ENCODE measurements around the gene TAGLN. TPM values are rescaled to one million over a fixed set of nuclear protein-coding genes. Genes with fewer than 3 reads are reported as not detected.
"Not testable (repeated sequence)": the region's sequence is repeated elsewhere in the genome, so short reads cannot be mapped to it uniquely, and the experiment has no call there.

TAGLN gene
- total RNA-seq, 1 experiment from 2014 or later = 71.5 TPM

DNA sequence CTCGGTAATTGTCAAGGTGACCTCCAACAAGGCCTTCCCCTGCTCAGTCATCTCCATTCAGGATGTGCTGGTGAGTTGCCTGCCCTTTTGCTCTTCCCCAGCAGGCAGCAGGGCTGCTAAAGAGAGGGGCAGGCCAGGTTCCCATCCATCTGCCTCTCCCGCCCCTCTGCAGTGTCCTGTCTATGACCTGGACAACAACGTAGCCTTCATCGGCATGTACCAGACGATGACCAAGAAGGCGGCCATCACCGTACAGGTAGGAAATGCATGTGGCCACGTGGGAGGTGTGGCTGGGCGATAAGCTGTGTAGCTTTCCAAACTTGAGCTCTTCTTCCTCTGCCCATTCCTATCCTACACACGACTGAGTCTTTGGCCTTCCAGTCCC lies 16.6 kb upstream of the TAGLN start:
- ChIA-PET POLR2A (no interaction called here), CTCF (interaction anchor here (1.9 to 5.6 kb wide), 4 partner anchors 10 to 49 kb away, joined by 15 to 48 read pairs (median 36); partner anchors contain the start of genes PCSK7 and RNF214)
- DNase-seq (ENCODE audit: low spot score) (no peak), ATAC-seq (no peak)
- Mint-ChIP-seq H3K4me1 (peaks cover 26% of the 10 kb centered on the region), H3K4me3 (no peak overlapping the region), H3K9me3 (no peaks in the 10 kb centered on the region), H3K27ac (no peak overlapping the region; the same call in 1 of the 2 replicates), H3K36me3 (peaks cover 4% of the 10 kb centered on the region; the same call in 1 of the 2 replicates), H3K27me3 (ENCODE audit: low read depth) (peaks cover 6% of the 10 kb centered on the region)
- TF ChIP-seq GABPB1 (CRISPR knock-in tag; IDR thresholded peaks at IDR 0.05) (no peak), RELA (CRISPR knock-in tag; IDR thresholded peaks at IDR 0.05; ENCODE audit: borderline replicate concordance) (no peak), JUN (CRISPR knock-in tag; IDR thresholded peaks at IDR 0.05) (no peak), NFYB (CRISPR knock-in tag; conservative IDR thresholded peaks at IDR 0.05; ENCODE audit: low read depth) (no peak), GTF2I (CRISPR knock-in tag; conservative IDR thresholded peaks at IDR 0.05) (no peak), RORB (CRISPR knock-in tag; IDR thresholded peaks at IDR 0.05) (no peak), CBFB (CRISPR knock-in tag; IDR thresholded peaks at IDR 0.05; ENCODE audit: low read depth) (no peak), KAT7 (CRISPR knock-in tag; IDR thresholded peaks at IDR 0.05; ENCODE audit: borderline replicate concordance) (no peak), SMAD3 (CRISPR knock-in tag; IDR thresholded peaks at IDR 0.05; ENCODE audit: borderline replicate concordance) (no peak), ATF1 (CRISPR knock-in tag; IDR thresholded peaks at IDR 0.05) (no peak)
- TF ChIP-seq, protein P1, sequence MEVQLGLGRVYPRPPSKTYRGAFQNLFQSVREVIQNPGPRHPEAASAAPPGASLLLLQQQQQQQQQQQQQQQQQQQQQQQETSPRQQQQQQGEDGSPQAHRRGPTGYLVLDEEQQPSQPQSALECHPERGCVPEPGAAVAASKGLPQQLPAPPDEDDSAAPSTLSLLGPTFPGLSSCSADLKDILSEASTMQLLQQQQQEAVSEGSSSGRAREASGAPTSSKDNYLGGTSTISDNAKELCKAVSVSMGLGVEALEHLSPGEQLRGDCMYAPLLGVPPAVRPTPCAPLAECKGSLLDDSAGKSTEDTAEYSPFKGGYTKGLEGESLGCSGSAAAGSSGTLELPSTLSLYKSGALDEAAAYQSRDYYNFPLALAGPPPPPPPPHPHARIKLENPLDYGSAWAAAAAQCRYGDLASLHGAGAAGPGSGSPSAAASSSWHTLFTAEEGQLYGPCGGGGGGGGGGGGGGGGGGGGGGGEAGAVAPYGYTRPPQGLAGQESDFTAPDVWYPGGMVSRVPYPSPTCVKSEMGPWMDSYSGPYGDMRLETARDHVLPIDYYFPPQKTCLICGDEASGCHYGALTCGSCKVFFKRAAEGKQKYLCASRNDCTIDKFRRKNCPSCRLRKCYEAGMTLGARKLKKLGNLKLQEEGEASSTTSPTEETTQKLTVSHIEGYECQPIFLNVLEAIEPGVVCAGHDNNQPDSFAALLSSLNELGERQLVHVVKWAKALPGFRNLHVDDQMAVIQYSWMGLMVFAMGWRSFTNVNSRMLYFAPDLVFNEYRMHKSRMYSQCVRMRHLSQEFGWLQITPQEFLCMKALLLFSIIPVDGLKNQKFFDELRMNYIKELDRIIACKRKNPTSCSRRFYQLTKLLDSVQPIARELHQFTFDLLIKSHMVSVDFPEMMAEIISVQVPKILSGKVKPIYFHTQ (CRISPR knock-in tag; IDR thresholded peaks at IDR 0.05) = no peak
- TF ChIP-seq, protein P2, sequence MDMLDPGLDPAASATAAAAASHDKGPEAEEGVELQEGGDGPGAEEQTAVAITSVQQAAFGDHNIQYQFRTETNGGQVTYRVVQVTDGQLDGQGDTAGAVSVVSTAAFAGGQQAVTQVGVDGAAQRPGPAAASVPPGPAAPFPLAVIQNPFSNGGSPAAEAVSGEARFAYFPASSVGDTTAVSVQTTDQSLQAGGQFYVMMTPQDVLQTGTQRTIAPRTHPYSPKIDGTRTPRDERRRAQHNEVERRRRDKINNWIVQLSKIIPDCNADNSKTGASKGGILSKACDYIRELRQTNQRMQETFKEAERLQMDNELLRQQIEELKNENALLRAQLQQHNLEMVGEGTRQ (CRISPR knock-in tag; IDR thresholded peaks at IDR 0.05) = no peak
- TF ChIP-seq, protein P3, sequence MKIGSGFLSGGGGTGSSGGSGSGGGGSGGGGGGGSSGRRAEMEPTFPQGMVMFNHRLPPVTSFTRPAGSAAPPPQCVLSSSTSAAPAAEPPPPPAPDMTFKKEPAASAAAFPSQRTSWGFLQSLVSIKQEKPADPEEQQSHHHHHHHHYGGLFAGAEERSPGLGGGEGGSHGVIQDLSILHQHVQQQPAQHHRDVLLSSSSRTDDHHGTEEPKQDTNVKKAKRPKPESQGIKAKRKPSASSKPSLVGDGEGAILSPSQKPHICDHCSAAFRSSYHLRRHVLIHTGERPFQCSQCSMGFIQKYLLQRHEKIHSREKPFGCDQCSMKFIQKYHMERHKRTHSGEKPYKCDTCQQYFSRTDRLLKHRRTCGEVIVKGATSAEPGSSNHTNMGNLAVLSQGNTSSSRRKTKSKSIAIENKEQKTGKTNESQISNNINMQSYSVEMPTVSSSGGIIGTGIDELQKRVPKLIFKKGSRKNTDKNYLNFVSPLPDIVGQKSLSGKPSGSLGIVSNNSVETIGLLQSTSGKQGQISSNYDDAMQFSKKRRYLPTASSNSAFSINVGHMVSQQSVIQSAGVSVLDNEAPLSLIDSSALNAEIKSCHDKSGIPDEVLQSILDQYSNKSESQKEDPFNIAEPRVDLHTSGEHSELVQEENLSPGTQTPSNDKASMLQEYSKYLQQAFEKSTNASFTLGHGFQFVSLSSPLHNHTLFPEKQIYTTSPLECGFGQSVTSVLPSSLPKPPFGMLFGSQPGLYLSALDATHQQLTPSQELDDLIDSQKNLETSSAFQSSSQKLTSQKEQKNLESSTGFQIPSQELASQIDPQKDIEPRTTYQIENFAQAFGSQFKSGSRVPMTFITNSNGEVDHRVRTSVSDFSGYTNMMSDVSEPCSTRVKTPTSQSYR (CRISPR knock-in tag; IDR thresholded peaks at IDR 0.05) = no peak
- TF ChIP-seq, protein P4, sequence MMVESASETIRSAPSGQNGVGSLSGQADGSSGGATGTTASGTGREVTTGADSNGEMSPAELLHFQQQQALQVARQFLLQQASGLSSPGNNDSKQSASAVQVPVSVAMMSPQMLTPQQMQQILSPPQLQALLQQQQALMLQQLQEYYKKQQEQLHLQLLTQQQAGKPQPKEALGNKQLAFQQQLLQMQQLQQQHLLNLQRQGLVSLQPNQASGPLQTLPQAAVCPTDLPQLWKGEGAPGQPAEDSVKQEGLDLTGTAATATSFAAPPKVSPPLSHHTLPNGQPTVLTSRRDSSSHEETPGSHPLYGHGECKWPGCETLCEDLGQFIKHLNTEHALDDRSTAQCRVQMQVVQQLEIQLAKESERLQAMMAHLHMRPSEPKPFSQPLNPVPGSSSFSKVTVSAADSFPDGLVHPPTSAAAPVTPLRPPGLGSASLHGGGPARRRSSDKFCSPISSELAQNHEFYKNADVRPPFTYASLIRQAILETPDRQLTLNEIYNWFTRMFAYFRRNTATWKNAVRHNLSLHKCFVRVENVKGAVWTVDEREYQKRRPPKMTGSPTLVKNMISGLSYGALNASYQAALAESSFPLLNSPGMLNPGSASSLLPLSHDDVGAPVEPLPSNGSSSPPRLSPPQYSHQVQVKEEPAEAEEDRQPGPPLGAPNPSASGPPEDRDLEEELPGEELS (CRISPR knock-in tag; IDR thresholded peaks at IDR 0.05) = no peak
- TF ChIP-seq, protein P5, sequence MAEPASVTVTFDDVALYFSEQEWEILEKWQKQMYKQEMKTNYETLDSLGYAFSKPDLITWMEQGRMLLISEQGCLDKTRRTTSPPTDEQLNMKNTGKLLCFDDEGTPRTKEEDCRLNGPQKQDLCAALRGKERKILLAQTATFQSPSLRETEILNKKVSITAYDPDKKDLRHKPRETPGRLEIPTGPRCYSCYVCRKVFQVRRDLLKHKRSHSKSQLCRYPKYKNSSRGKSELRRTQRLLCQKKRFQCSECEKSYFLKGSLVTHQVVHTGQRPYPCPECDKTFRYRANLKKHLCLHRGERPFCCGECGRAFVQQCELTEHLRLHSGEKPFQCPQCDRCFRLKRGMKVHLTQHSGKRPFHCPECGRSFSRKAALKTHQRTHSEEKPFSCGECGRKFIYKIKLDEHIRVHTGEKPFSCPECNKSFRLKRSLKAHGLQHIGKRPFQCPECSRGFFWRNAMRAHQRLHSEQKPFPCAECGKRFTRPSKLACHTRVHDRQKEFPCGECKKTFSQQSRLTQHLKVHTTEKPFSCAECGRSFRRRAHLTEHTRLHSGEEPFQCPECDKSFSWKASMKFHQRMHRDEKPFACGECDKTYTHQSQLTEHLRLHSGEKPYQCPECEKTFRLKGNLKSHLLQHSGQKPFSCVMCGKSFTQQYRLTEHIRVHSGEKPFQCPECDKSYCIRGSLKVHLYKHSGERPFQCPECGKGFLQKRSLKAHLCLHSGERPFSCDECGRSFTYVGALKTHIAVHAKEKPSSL (CRISPR knock-in tag; conservative IDR thresholded peaks at IDR 0.05) = no peak
- TF ChIP-seq, protein P6, sequence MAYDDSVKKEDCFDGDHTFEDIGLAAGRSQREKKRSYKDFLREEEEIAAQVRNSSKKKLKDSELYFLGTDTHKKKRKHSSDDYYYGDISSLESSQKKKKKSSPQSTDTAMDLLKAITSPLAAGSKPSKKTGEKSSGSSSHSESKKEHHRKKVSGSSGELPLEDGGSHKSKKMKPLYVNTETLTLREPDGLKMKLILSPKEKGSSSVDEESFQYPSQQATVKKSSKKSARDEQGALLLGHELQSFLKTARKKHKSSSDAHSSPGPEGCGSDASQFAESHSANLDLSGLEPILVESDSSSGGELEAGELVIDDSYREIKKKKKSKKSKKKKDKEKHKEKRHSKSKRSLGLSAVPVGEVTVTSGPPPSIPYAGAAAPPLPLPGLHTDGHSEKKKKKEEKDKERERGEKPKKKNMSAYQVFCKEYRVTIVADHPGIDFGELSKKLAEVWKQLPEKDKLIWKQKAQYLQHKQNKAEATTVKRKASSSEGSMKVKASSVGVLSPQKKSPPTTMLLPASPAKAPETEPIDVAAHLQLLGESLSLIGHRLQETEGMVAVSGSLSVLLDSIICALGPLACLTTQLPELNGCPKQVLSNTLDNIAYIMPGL (CRISPR knock-in tag; IDR thresholded peaks at IDR 0.05) = no peak
- TF ChIP-seq, protein P7, sequence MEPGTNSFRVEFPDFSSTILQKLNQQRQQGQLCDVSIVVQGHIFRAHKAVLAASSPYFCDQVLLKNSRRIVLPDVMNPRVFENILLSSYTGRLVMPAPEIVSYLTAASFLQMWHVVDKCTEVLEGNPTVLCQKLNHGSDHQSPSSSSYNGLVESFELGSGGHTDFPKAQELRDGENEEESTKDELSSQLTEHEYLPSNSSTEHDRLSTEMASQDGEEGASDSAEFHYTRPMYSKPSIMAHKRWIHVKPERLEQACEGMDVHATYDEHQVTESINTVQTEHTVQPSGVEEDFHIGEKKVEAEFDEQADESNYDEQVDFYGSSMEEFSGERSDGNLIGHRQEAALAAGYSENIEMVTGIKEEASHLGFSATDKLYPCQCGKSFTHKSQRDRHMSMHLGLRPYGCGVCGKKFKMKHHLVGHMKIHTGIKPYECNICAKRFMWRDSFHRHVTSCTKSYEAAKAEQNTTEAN (CRISPR knock-in tag; IDR thresholded peaks at IDR 0.05) = no peak

DNA sequence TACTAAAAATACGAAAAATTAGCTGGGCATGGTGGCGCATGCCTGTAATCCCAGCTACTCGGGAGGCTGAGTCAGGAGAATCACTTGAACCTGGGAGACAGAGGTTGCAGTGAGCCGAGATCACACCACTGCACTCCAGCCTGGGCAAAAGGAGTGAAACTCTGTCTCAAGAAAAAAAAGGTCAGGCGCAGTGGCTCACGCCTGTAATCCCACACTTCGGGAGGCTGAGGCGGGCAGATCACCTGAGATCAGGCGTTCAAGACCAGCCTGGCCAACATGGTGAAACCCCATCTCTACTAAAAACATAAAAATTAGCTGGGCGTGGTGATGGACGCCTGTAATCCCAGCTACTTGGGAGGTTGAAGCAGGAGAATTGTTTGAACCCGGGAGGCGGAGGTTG lies 16.0 kb upstream of the TAGLN start:
- ChIA-PET CTCF (interaction anchor here (5.6 kb wide), 2 partner anchors 12 to 48 kb away, joined by 36 to 48 read pairs; partner anchors contain the start of genes PCSK7 and RNF214), POLR2A (interaction anchor here (0.7 kb wide), 1 partner anchor 325 kb away, joined by 5 read pairs; no protein-coding TSS in a partner anchor)
- peaks cover 20% of the 10 kb centered on the region for H3K4me1 Mint-ChIP-seq
- not testable (repeated sequence) for H3K9me3 Mint-ChIP-seq; H3K27me3 Mint-ChIP-seq (ENCODE audit: low read depth); H3K27ac Mint-ChIP-seq; H3K36me3 Mint-ChIP-seq; DNase-seq (ENCODE audit: low spot score); ATAC-seq; H3K4me3 Mint-ChIP-seq

Data from WTC11 (cell line).